Measurements from ENCODE around the gene MNAT1. TPM values are rescaled to one million over a fixed set of nuclear protein-coding genes. Genes with fewer than 3 reads are reported as not detected.

Gene MNAT1
- total RNA-seq, 1 donor from 2014 or later, result 54.1 TPM

GRCh38 chr14:60720962-60721325, 13.6 kb upstream of the MNAT1 start:
- Mint-ChIP-seq H3K4me1 (ENCODE audit: low read depth) (peaks cover 18% of the 10 kb centered on the region), H3K27ac (peak overlapping the region; percentile 90), H3K9me3 (ENCODE audit: low read depth) (no peaks in the 10 kb centered on the region), H3K4me3 (ENCODE audit: low read depth) (peak overlapping the region; percentile 96), H3K27me3 (no peaks in the 10 kb centered on the region), H3K36me3 (ENCODE audit: insufficient read depth) (peaks cover 7% of the 10 kb centered on the region)
- TF ChIP-seq CTCF (IDR thresholded peaks at IDR 0.05; ENCODE audit: unreplicated experiment), result no peak
- DNase-seq (ENCODE audit: low spot score, unreplicated experiment), result no peak

- TF ChIP-seq CTCF (IDR thresholded peaks at IDR 0.05; ENCODE audit: unreplicated experiment), result peak; percentile 64
- Mint-ChIP-seq H3K4me3 (ENCODE audit: low read depth) (peak overlapping the region; percentile 96), H3K27ac (peak overlapping the region; percentile 97), H3K36me3 (ENCODE audit: insufficient read depth) (peaks cover 7% of the 10 kb centered on the region), H3K27me3 (no peaks in the 10 kb centered on the region), H3K4me1 (ENCODE audit: low read depth) (peaks cover 18% of the 10 kb centered on the region), H3K9me3 (ENCODE audit: low read depth) (no peaks in the 10 kb centered on the region)
- DNase-seq (ENCODE audit: low spot score, unreplicated experiment), result peak; percentile 37
Observed at GRCh38 chr14:60721326-60722106, 13.0 kb upstream of the MNAT1 start.

- Mint-ChIP-seq H3K9me3 (ENCODE audit: low read depth) (no peaks in the 10 kb centered on the region), H3K27me3 (no peaks in the 10 kb centered on the region), H3K4me1 (ENCODE audit: low read depth) (peaks cover 18% of the 10 kb centered on the region), H3K36me3 (ENCODE audit: insufficient read depth) (peaks cover 9% of the 10 kb centered on the region), H3K27ac (peak overlapping the region; percentile 97), H3K4me3 (ENCODE audit: low read depth) (peak overlapping the region; percentile 96)
- TF ChIP-seq CTCF (IDR thresholded peaks at IDR 0.05; ENCODE audit: unreplicated experiment), result no peak
- no peak for DNase-seq (ENCODE audit: low spot score, unreplicated experiment)
Observed at GRCh38 chr14:60722107-60722356, 12.5 kb upstream of the MNAT1 start.

GRCh38 chr14:60722357-60723115, 12.0 kb upstream of the MNAT1 start:
- Mint-ChIP-seq H3K4me3 (ENCODE audit: low read depth) (peak overlapping the region; percentile 96), H3K27me3 (no peaks in the 10 kb centered on the region), H3K9me3 (ENCODE audit: low read depth) (no peaks in the 10 kb centered on the region), H3K27ac (peak overlapping the region; percentile 97), H3K4me1 (ENCODE audit: low read depth) (peaks cover 18% of the 10 kb centered on the region), H3K36me3 (ENCODE audit: insufficient read depth) (peaks cover 10% of the 10 kb centered on the region)
- peak; percentile 68 for DNase-seq (ENCODE audit: low spot score, unreplicated experiment)
- no peak for TF ChIP-seq CTCF (IDR thresholded peaks at IDR 0.05; ENCODE audit: unreplicated experiment)

- peak; percentile 42 for DNase-seq (ENCODE audit: low spot score, unreplicated experiment)
- Mint-ChIP-seq H3K4me1 (ENCODE audit: low read depth) (peaks cover 18% of the 10 kb centered on the region), H3K9me3 (ENCODE audit: low read depth) (no peaks in the 10 kb centered on the region), H3K27me3 (no peaks in the 10 kb centered on the region), H3K4me3 (ENCODE audit: low read depth) (peak overlapping the region; percentile 96), H3K27ac (peak overlapping the region; percentile 97), H3K36me3 (ENCODE audit: insufficient read depth) (peaks cover 10% of the 10 kb centered on the region)
- TF ChIP-seq CTCF (IDR thresholded peaks at IDR 0.05; ENCODE audit: unreplicated experiment), result no peak
Observed at GRCh38 chr14:60723116-60723906, 11.2 kb upstream of the MNAT1 start.

All from progenitor cell of endocrine pancreas (in vitro differentiated cells).